Upper lobe of left lung (tissue), 6 donors: ENCODE data around the gene MRPL42. TPM values are rescaled to one million over a fixed set of nuclear protein-coding genes. Genes with fewer than 3 reads are reported as not detected.

Experiments used
- ATAC-seq, 2 donors: fragments of 200-7000 bp; cut with Tn5 transposase; one replicate each; pipeline ENCODE4 v1.9.1; 2022; ENCODE audit warnings: mild to moderate bottlenecking in 2 of 2, moderate library complexity in 2 of 2; ENCODE audit not compliant: low FRiP score in 2 of 2
- DNase-seq, 2 donors: peaks; one replicate each; pipeline ENCODE4 v3.0.0-alpha.2; 2019 to 2020
- H3K27ac ChIP-seq, 4 donors: fragments of 200-600 bp; sonication (generic); one replicate each; pipeline ENCODE4 v1.5.1; 2016 to 2019
- H3K27me3 ChIP-seq, 4 donors: fragments of 200-600 bp; sonication (generic); one replicate each; pipeline ENCODE4 v1.5.1; 2017 to 2019
- H3K36me3 ChIP-seq, 4 donors: fragments of 200-600 bp; sonication (generic); one replicate each; pipeline ENCODE4 v1.5.1; 2016 to 2019
- H3K4me1 ChIP-seq, 4 donors: fragments of 200-600 bp; sonication (generic); one replicate each; pipeline ENCODE4 v1.5.1; 2018 to 2019
- H3K4me3 ChIP-seq, 4 donors: fragments of 200-600 bp; sonication (generic); one replicate each; pipeline ENCODE4 v1.5.1; 2017 to 2019; ENCODE audit warnings: mild to moderate bottlenecking in 2 of 4, moderate library complexity in 1 of 4
- H3K9me3 ChIP-seq, 4 donors: fragments of 200-600 bp; sonication (generic); one replicate each; pipeline ENCODE4 v1.5.1; 2018 to 2019
- CTCF ChIP-seq, 6 experiments: fragments of 450-650 bp in 4 of 6; fragments of 200-600 bp in 2 of 6; sonication (generic) in 2 of 6; IDR thresholded peaks; one replicate each; pipeline ENCODE4 v1.5.1; 2016 to 2019; ENCODE audit warnings: antibody characterized with exemption in 6 of 6
- EP300 ChIP-seq, 4 donors: sonication (generic); formaldehyde crosslinking; IDR thresholded peaks; one replicate each; pipeline ENCODE4 v1.5.1; 2017; ENCODE audit warnings: antibody characterized with exemption in 4 of 4, control low read depth in 2 of 4
- POLR2A ChIP-seq, 4 donors: fragments of 450-650 bp; IDR thresholded peaks; one replicate each; pipeline ENCODE4 v1.5.1; 2016 to 2017; ENCODE audit warnings: antibody characterized with exemption in 4 of 4, mild to moderate bottlenecking in 2 of 4
- POLR2AphosphoS5 ChIP-seq, 2 donors: sonication (generic); formaldehyde crosslinking; IDR thresholded peaks; one replicate each; pipeline ENCODE4 v1.5.1; 2017; ENCODE audit warnings: antibody characterized with exemption in 2 of 2
- WGBS, 2 donors: methylation state at CpG; one replicate each; pipeline ENCODE4 v1.1.5; 2017 to 2018; 5-methylcytosine and 5-hydroxymethylcytosine counted together
- total RNA-seq, 6 donors: library from RNA; depleted of rRNA in 4 of 6; stranded (reverse); fragments of >200 nt in 4 of 6; gene quantifications; one replicate each; pipeline versions ENCODE4 v1.1.0 to v1.2.1, GENCODE V29; 2016 to 2021
- donor health status: DM: no; HTN: no; CAD: no; lungs with moderate emphysema.
- donor health status: DM: no; HTN: yes; CAD: no; lungs with severe emphysema.

The MRPL42 gene
- total RNA-seq, 6 donors from 2014 or later: 15.5 to 63.8 (median 36.7) TPM

DNA sequence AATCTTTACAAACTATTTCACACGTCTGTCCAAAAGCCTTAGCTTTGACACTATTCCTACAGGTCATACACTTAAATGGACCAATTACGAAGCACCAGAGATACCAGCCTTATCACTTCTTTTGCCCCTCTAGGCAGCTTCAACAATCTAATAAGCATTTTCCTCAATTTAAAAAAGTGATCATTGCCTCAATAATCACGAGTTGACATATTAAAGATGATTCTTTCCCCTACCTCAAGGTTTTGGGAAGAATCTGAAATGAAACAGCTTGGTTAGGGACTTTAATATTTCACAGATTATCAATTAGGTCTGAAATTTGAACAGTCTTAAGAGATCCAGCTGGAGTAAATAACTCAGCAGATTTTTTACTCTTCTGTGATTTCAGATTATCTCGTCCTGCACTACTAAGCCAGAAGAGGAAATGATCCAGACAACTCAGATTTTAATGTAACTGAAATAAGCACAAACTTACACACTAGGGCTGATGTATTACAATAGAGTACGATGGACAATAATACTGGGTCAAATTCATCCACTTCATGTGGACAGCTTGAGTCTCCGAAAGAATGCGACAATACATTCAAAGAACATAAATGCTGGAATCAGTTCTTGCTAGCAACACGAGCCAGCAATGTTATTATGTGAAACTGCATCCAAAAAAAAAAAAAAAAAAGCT is 41.4 kb upstream of the MRPL42 start:
- H3K9me3 ChIP-seq: no peaks in the 10 kb centered on the region
- ATAC-seq: no peak
- H3K36me3 ChIP-seq: no peaks in the 10 kb centered on the region
- DNase-seq: no peak
- H3K27me3 ChIP-seq: no peaks in the 10 kb centered on the region
- H3K4me3 ChIP-seq: no peak overlapping the region
- peaks cover 53 to 75% (median 60%) of the 10 kb centered on the region in 4 donors for H3K4me1 ChIP-seq
- WGBS, 2 donors: 46 to 54% methylated on average over 7 to 8 of the region's 8 CpGs
- H3K27ac ChIP-seq: peak overlapping the region in 2 of 4 donors; percentile 58 to 60
- TF ChIP-seq POLR2A (IDR thresholded peaks at IDR 0.05) (no peak), EP300 (IDR thresholded peaks at IDR 0.05) (no peak), POLR2AphosphoS5 (IDR thresholded peaks at IDR 0.05) (no peak), CTCF (IDR thresholded peaks at IDR 0.05) (no peak)

DNA sequence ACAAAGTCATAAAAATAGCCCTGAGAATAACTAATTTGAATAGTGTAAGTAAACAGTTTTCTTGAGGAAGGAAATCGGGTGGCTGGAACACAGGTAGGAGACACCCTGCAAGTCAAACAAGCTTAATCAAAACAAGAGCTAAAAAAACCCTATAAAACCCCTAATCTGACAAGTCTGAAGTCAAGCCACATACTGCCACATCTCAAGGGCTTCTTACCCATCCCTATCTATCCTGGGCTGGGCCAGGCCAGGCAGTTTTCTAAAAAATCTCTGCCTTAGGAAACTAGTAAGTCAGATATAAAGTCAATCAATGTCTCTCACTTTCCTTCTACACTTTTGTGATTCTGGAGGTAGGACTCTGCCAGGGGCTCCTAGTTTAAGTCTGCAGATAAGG is 40.9 kb upstream of the MRPL42 start:
- Histone ChIP-seq H3K27ac (peak overlapping the region in 2 of 4 donors; percentile 58 to 60), H3K36me3 (no peaks in the 10 kb centered on the region), H3K9me3 (no peaks in the 10 kb centered on the region), H3K4me3 (no peak overlapping the region), H3K4me1 (peaks cover 48 to 69% (median 63%) of the 10 kb centered on the region in 4 donors), H3K27me3 (no peaks in the 10 kb centered on the region)
- no peak for ATAC-seq
- WGBS, 2 donors: 14 to 31% methylated on average over 1 of the region's 1 CpG
- TF ChIP-seq EP300 (IDR thresholded peaks at IDR 0.05): no peak
- TF ChIP-seq POLR2AphosphoS5 (IDR thresholded peaks at IDR 0.05): no peak
- TF ChIP-seq POLR2A (IDR thresholded peaks at IDR 0.05): no peak
- no peak for TF ChIP-seq CTCF (IDR thresholded peaks at IDR 0.05)
- DNase-seq: no peak

DNA sequence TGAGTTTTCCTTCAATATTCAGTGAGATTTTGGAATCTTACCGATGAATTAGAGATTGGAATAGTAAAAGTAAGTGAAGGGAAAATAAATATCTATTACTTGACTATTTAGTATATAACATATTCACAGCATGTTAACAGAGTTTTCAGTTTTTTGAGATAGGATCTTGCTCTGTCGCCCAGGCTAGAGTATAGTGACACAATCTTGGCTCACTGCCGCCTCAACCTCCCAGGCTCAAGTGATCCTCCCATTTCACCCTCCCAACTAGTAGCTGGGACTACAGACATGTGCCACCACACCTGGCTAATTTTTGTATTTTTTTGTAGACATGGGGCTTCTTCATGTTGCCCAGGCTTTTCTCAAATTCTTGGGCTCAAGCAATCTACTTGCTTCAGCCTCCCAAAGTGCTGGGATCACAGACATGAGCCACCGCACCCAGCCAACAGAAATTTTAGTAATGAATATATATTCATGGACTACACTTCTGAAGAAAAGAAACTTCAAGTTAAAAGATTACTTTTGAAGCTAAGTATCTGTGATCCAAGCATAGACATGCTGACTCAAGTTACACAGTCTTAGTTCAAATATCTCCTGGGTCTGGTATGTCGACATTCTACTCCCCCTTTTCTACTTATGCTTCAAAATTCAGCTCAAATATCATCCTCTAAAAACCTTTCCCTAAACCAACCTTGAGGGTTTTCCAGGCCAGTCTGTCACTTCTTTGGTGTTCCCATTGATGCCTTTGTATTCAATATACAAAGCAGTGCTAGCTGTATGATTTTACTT is 39.3 kb upstream of the MRPL42 start:
- DNase-seq (no peak), ATAC-seq (peak in 1 of 2 donors; percentile 71)
- Histone ChIP-seq H3K27ac (peak overlapping the region in 2 of 4 donors; percentile 14 to 49), H3K27me3 (no peaks in the 10 kb centered on the region), H3K4me3 (no peak overlapping the region), H3K9me3 (no peaks in the 10 kb centered on the region), H3K36me3 (no peaks in the 10 kb centered on the region), H3K4me1 (peaks cover 42 to 62% (median 57%) of the 10 kb centered on the region in 4 donors)
- TF ChIP-seq POLR2A (IDR thresholded peaks at IDR 0.05): no peak
- no peak for TF ChIP-seq CTCF (IDR thresholded peaks at IDR 0.05)
- no peak for TF ChIP-seq EP300 (IDR thresholded peaks at IDR 0.05)
- no peak for TF ChIP-seq POLR2AphosphoS5 (IDR thresholded peaks at IDR 0.05)
- 62 to 72% methylated on average over 5 of the region's 5 CpGs for WGBS, 2 donors

GRCh38 chr12:93429448-93429847 is 37.9 kb upstream of the MRPL42 start:
- 66 to 73% methylated on average over 1 of the region's 1 CpG for WGBS, 2 donors
- Histone ChIP-seq H3K9me3 (no peaks in the 10 kb centered on the region), H3K27ac (no peak overlapping the region), H3K4me1 (peaks cover 38 to 67% (median 54%) of the 10 kb centered on the region in 4 donors), H3K27me3 (no peaks in the 10 kb centered on the region), H3K36me3 (no peaks in the 10 kb centered on the region), H3K4me3 (no peak overlapping the region)
- no peak for DNase-seq
- no peak for ATAC-seq
- TF ChIP-seq POLR2A (IDR thresholded peaks at IDR 0.05) (no peak), POLR2AphosphoS5 (IDR thresholded peaks at IDR 0.05) (no peak), CTCF (IDR thresholded peaks at IDR 0.05) (no peak), EP300 (IDR thresholded peaks at IDR 0.05) (no peak)
